ENCODE results near the gene DNAI7. TPM values are rescaled to one million over a fixed set of nuclear protein-coding genes. Genes with fewer than 3 reads are reported as not detected.

The DNAI7 gene
- total RNA-seq, 2 donors from 2014 or later: not detected

DNA sequence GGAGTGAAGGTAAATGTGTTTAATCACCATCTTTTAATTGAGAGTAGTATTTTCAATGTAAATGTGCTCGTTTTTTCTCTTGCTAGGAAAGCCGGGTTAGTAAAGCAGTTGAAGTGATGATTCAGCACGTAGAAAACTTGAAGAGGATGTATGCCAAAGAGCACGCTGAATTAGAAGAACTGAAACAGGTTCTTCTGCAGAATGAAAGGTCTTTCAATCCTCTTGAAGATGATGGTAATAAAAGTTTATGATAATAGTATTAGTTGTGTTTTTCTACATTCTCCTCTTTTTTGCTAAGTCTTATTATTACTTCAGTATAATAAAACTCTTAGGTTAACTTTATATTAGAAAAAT is 93.9 kb downstream of the DNAI7 start:
- DNase-seq: no peak
- Histone ChIP-seq H3K4me1 (no peaks in the 10 kb centered on the region), H3K9ac (ENCODE audit: low read depth in 2 of 2, low read length in 2 of 2) (no peak overlapping the region), H3K9me3 (no peaks in the 10 kb centered on the region), H3K36me3 (no peaks in the 10 kb centered on the region), H3K27me3 (no peaks in the 10 kb centered on the region), H3K27ac (no peak overlapping the region), H3K4me3 (no peak overlapping the region)
- TF ChIP-seq, protein P1, sequence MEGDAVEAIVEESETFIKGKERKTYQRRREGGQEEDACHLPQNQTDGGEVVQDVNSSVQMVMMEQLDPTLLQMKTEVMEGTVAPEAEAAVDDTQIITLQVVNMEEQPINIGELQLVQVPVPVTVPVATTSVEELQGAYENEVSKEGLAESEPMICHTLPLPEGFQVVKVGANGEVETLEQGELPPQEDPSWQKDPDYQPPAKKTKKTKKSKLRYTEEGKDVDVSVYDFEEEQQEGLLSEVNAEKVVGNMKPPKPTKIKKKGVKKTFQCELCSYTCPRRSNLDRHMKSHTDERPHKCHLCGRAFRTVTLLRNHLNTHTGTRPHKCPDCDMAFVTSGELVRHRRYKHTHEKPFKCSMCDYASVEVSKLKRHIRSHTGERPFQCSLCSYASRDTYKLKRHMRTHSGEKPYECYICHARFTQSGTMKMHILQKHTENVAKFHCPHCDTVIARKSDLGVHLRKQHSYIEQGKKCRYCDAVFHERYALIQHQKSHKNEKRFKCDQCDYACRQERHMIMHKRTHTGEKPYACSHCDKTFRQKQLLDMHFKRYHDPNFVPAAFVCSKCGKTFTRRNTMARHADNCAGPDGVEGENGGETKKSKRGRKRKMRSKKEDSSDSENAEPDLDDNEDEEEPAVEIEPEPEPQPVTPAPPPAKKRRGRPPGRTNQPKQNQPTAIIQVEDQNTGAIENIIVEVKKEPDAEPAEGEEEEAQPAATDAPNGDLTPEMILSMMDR (IDR thresholded peaks at IDR 0.05): no peak
- intact Hi-C loops (cut with DNase I): no loop called here

DNA sequence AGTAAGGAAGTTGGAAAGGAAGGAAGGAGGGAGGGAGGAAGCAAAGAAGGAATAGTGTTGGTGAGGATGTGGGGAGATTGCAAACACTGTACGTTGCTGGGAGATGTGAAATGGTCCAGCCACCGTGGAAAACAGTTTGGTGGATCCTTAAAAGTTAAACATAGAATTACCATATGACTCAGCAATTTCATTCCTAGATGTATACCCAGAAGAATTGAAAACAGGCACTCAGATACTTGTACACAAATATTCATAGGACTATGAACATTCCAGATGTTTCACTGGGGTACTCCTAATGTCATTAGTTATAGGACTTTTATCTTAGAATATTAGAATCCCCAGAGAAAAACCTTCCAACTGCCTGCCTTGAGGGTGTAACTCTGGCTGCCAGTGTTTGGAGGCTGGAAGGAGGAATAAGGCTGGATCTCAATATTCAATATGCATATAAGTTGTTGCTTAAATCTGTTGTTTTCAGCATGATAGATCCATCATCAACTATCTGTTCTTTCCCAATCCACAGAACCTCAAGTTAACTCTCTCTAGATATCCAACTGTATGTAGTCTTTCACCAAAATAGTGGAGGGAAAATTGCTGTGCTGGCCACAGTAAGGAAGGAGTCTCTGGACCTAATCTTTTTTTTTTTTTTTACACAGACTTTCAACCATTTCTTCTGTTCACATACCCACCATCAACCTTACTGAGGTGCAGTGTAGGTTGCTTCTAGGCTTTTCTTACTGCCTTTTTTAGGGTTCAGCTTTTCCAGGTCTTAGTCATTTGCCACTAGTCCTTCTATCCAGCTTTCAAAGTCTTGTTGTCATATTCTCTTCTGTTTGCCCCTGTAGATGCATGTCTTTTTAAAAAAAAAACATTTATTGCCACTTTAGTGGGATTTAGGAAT is 94.5 kb downstream of the DNAI7 start:
- TF ChIP-seq, protein P1 (IDR thresholded peaks at IDR 0.05): no peak
- H3K9me3 ChIP-seq: no peaks in the 10 kb centered on the region
- no peak overlapping the region for H3K4me3 ChIP-seq
- H3K36me3 ChIP-seq: no peaks in the 10 kb centered on the region
- no peak for DNase-seq
- intact Hi-C loops (cut with DNase I): no loop called here
- no peak overlapping the region for H3K9ac ChIP-seq (ENCODE audit: low read depth in 2 of 2, low read length in 2 of 2)
- H3K4me1 ChIP-seq: no peaks in the 10 kb centered on the region
- H3K27ac ChIP-seq: no peak overlapping the region
- no peaks in the 10 kb centered on the region for H3K27me3 ChIP-seq

DNA sequence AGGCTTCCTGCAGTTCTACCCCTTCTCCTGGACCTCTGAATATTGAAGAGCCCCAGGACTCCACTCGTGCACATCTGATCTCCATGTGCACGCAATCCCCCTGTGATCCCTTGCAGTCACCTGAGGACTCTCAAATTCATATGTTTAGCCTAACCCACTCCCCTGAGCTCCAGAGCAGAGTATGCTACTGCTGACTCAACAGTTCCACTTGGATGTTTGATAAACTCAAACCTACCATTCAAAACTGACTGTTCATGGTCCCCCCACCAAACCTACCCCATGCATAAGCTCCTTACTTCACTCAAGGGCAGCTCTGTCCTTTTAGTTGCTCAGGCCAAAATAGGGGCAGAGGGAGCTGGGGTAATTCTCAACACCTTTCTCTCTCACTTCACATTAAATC is 96.0 kb downstream of the DNAI7 start:
- no peak for DNase-seq
- Histone ChIP-seq H3K27me3 (no peaks in the 10 kb centered on the region), H3K9me3 (no peaks in the 10 kb centered on the region), H3K27ac (no peak overlapping the region), H3K4me1 (no peaks in the 10 kb centered on the region), H3K36me3 (no peaks in the 10 kb centered on the region), H3K9ac (ENCODE audit: low read depth in 2 of 2, low read length in 2 of 2) (no peak overlapping the region), H3K4me3 (no peak overlapping the region)
- TF ChIP-seq, protein P1 (IDR thresholded peaks at IDR 0.05): no peak
- intact Hi-C loops (cut with DNase I): no loop called here

DNA sequence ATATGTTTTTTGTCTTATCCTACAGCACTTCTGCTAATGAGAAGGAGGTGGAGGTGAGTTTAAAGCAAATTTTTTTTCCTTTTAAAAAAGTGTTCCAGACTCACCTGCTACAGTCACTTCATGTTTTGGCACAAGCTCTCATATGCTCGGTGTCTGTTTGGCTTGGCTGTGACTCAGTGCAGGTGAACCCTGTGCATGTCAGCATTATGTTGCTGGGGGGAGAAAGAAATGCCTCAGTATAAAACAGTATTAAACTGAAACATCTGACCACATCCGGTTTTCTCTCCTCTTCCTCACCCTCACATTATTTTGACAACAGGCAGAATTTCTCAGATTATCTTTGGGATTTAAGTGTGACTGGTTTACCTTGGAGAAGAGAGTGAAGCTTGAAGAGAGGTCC is 105.2 kb downstream of the DNAI7 start:
- no peak overlapping the region for H3K9ac ChIP-seq (ENCODE audit: low read depth in 2 of 2, low read length in 2 of 2)
- intact Hi-C loops (cut with DNase I): no loop called here
- no peak for DNase-seq
- H3K27ac ChIP-seq: no peak overlapping the region
- TF ChIP-seq, protein P1 (IDR thresholded peaks at IDR 0.05): no peak
- no peaks in the 10 kb centered on the region for H3K9me3 ChIP-seq
- no peaks in the 10 kb centered on the region for H3K4me1 ChIP-seq
- H3K36me3 ChIP-seq: no peaks in the 10 kb centered on the region
- H3K4me3 ChIP-seq: no peak overlapping the region
- no peaks in the 10 kb centered on the region for H3K27me3 ChIP-seq

DNA sequence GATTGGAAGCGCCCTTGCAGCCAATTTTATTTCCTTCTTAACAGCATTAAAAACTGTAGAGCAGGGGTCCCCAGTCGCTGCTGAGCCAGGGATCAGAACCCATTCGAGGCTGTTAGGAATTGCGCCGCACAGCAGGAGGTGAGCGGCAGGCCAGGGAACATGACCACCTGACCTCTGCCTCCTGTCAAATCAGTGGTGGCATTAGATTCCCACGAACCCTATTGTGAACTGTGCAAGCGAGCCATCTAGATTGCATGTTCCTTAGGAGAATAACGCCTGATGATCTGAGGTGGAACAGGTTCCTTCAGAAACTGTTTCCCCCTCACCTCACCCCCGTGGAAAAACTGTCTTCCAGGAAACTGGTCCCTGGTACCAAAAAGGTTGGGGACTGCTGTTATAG is 107.4 kb downstream of the DNAI7 start:
- Histone ChIP-seq H3K9ac (ENCODE audit: low read depth in 2 of 2, low read length in 2 of 2) (no peak overlapping the region), H3K36me3 (no peaks in the 10 kb centered on the region), H3K4me3 (no peak overlapping the region), H3K9me3 (no peaks in the 10 kb centered on the region), H3K27me3 (no peaks in the 10 kb centered on the region), H3K4me1 (no peaks in the 10 kb centered on the region), H3K27ac (no peak overlapping the region)
- intact Hi-C loops (cut with DNase I): no loop called here
- TF ChIP-seq, protein P1 (IDR thresholded peaks at IDR 0.05): no peak
- no peak for DNase-seq

Measured in colonic mucosa (tissue), 4 donors.